ENCODE data around the gene EXOC4.

The EXOC4 gene

DNA sequence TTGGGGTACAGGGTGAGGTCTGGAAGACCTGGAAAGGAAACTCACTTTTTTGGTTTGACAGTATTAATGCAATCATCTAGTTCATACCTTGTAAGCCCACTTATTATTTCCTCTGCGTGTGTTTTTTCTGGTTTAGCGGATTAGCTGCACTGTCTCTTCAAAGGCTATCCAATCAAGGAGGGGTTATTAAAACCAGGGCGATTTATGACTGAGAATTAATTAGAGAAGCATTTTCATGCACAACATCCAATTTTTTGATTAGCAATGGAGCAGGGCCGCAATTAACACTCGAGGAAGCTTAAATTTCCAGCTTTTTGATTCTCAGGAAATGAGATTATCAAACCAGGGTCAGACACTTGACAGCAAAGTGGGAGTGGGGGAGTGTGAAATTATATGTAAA is 248.9 kb downstream of the EXOC4 start:
- DNase-seq, result no peak

DNA sequence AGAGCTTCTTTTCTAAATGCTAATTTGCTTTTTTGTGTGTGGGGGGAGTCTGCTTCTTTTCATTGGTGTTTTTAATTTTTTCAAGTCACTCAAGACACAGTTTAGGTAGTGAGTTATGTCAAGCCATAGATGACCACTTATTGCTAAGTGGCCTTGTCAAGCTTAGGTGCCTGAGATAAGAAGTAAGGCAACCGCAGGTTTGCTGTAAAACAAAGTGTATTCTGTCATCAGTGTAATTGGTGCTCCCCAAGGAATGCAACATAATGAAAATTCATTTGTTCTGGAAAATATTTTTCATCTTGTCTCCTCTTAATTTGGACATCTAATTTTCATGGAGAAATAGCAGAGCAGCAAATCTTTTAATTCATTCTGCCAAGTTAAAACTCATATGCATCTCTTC is 249.6 kb downstream of the EXOC4 start:
- no peak for DNase-seq

- no peak for DNase-seq
Measured at GRCh38 chr7:133502972-133503371, 250.1 kb downstream of the EXOC4 start.

GRCh38 chr7:133504825-133505224 is 251.9 kb downstream of the EXOC4 start:
- DNase-seq, result no peak

GRCh38 chr7:133509822-133510221 is 256.9 kb downstream of the EXOC4 start:
- DNase-seq, result no peak

DNA sequence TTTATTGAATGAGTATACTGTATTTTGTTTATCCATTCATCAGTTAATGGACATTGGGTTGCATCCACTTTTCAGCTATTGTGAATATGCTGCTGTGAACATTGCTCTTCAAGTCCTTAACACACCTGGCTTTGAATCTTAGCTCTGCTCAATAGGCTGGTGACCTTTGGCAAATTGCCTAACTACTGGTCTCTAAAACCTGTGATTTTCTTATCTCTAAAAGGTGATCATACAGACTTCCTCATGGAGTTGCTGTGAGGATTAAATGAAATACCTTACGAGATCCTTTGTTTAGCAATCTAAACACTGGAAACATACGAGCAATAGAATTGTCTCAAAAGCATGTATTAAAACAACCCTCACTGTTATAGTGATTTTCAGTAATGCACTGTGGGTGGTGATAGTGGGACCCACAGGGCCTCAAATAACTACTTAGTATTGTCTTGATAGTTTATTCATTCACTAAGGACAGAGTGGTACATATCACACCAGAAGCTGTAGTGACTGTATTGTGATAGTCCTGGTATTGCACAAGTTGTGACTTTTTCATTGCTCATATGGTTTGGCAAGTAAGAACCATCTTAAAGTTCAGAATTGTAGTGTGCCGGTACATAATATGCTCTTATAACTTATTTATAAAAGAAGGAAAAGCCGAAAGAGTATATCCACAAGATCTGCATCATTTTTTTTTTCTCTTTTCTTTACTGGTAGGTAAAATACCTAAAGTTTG is 257.6 kb downstream of the EXOC4 start:
- no peak for DNase-seq

GRCh38 chr7:133511252-133511651 is 258.4 kb downstream of the EXOC4 start:
- DNase-seq, result no peak

DNA sequence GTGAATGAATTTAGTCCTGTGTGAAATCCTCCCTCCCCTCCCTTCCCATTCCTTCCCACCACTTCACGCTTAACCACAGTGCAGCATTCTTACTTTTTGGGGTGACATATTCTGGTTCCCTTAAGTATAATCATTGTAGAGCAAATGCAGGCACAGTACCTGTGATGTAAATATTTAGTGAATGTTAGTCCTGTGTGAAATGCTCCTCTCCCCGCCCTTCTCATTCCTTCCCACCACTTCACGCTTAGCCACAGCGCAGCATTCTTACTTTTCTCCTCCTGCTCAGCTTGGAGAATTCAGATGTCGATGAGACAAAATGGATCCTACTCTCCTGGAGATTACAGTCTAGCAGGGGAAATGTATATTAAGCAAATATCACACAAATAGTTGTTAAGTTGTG is 258.8 kb downstream of the EXOC4 start:
- DNase-seq, result no peak

DNA sequence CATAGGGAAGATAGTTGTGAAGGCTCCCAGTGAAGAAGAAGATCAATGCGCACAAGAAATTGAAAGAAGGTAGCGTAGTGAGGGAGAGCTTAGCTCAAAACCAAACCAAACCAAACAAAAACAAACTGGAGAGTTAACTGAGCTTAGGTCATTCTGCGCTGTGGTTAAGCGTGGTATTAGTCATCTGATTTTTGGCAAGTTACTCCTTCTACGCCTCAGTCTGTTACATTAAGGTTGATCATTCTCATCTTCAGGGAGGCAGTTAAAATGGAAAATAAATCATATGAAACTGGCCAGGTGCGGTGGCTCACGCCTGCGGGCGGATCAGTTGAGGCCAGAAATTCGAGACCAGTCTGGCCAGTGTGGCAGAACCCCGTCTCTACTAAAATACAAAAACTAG is 259.7 kb downstream of the EXOC4 start:
- DNase-seq, result no peak

GRCh38 chr7:133513608-133514007 is 260.7 kb downstream of the EXOC4 start:
- DNase-seq, result no peak

GRCh38 chr7:133514551-133514950 is 261.7 kb downstream of the EXOC4 start:
- DNase-seq, result no peak

GRCh38 chr7:133517766-133518165 is 264.9 kb downstream of the EXOC4 start:
- no peak for DNase-seq

DNA sequence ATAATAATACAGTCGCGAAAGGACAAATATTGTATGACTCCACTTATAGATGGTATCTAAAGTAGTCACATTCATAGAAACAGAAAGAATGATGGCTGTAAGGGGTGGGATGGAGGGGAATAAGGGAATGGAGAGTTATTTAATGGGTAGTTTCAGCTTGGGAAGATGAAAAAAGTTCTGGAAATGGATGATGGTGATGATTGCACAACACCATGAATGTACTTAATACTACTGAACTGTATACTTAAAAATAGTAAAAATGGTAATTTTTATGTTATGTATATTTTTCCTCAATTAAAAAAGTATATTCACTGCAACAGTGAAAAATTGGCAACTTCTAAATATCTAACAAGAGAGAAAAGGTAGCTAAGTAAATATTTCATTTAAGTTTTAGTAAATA is 265.8 kb downstream of the EXOC4 start:
- no peak for DNase-seq

DNA sequence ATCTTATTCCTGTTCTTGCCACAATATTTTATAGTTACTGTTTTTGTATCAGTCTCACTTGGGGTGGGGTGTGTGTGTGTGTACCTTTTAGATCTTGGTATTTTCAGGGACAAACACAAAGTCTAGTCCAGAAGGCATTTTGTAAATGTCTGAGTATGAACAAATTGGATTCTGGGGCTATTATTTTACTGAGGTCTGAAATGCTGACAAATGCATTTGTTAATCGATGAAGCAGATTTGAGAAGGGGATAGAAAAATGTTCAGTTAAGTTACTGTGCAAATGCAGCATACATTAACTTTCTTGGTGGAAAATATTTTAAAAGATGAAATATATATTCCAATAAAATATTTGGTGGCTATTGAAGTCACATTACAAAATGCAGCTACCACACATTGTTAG is 267.4 kb downstream of the EXOC4 start:
- no peak for DNase-seq

GRCh38 chr7:133522501-133522900 is 269.6 kb downstream of the EXOC4 start:
- DNase-seq, result no peak

GRCh38 chr7:133528796-133529195 is 275.9 kb downstream of the EXOC4 start:
- no peak for DNase-seq

DNA sequence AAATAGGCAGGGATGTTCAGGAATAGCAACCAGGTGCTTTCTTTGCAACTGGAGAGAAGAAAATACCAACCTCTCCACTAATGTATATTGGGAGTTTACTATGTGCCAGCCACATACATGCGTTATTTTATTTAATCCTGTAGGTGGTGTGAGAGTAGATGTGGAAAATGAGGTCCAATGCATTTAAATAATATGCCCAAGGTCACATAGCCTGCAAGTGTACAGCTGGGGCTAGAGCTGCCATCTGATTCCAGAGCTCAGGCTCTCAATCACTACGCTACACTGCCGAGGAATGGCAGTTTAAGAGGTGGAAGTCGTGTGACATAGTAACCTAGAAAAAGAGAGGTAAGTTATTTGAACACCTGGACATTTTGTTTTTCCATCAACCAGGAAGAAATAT is 277.0 kb downstream of the EXOC4 start:
- peak; percentile 6 for DNase-seq

DNA sequence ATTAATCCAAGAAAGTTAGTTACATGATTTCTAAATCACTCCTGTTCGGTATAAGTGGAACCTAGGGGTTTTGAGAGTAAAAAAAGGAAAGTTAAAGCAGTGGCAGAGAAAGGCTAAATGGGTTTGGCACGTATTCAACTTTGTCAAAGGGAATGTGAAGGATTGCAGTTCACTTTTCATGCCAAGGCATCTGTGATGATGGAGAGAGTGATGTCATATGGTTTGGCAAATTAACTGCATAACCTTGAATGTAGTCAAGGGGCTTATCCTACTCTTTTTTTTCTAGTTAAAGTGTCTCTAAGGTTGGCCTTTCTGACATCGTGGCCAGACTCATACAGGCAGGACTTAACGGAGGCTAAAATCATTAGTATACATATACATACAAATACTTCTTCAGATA is 277.8 kb downstream of the EXOC4 start:
- no peak for DNase-seq

DNA sequence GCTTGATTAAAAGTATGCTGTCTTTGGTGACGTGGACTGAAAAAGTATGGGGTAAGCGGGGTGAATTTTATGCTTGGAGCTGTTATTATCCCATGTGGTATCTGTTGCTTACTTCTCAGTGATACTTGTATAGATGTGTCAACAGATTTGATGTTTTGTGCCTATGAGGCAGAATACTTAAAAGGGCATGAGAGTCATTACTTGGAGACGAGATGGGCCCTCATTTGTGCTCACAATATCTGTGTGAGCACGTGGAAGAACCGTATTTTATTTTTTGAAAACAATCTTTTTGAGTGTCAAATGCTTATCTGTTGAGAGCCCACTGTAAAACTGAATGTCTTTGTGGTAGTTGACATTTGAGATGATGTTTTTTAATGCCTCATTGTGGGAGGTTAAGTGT is 281.9 kb downstream of the EXOC4 start:
- DNase-seq, result no peak

GRCh38 chr7:133535308-133535707 is 282.4 kb downstream of the EXOC4 start:
- DNase-seq, result peak; percentile 46

DNA sequence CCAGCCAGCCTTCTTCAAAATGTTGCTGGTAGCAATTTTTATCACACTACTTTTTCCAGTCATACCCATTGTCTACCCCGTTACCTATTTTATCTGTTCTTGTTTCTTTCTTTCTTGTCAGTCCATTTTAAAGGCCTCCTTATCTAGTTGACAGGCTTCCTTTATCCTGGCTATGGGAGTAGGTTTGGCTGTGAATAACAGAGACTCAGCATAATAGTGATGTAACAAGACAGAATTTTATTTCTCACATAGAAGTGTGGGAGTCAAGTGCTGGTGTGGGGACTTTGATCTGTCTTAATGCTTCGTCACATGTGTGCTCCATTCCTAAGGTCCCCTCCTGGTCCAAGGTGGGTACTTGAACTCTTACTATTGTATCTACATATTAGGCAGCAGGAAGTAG is 283.6 kb downstream of the EXOC4 start:
- no peak for DNase-seq

- DNase-seq, result no peak
Measured at GRCh38 chr7:133539016-133539415, 286.1 kb downstream of the EXOC4 start.

GRCh38 chr7:133540096-133540860 is 287.4 kb downstream of the EXOC4 start:
- peak; percentile 65 for DNase-seq

GRCh38 chr7:133542209-133542780 is 289.4 kb downstream of the EXOC4 start:
- DNase-seq, result no peak

Measured in NCI-H526 treated with DMSO at 0.1 percent for 48 hours (cell line).